Activated CD8-positive, alpha-beta T cell treated with anti-CD3 and anti-CD28 coated beads, Interleukin-2, amount 10 ng/mL, durations not matched to agents 7 days and 5 days (primary cell): ENCODE data around the gene RBPMS2. TPM values are rescaled to one million over a fixed set of nuclear protein-coding genes. Genes with fewer than 3 reads are reported as not detected.
"Not testable (repeated sequence)": the region's sequence is repeated elsewhere in the genome, so short reads cannot be mapped to it uniquely, and the experiment has no call there.

ENCODE experiments used
- ATAC-seq: fragments of 150-1000 bp; cut with Tn5 transposase; one replicate; pipeline ENCODE4 v1.10.0; 2021; ENCODE audit warnings: moderate library complexity
- CTCF ChIA-PET: fragments of 350-600 bp; sonication (Branson Sonifier 250); formaldehyde crosslinking; loops from one replicate; lab custom pipeline; 2021; ENCODE audit warnings: antibody characterized with exemption; lab: Charles Lee
- POLR2A ChIA-PET: fragments of 350-600 bp; sonication (Branson Sonifier 250); formaldehyde crosslinking; loops from one replicate; lab custom pipeline; 2021; ENCODE audit warnings: antibody characterized with exemption; lab: Charles Lee
- DNase-seq: peaks from one replicate; pipeline ENCODE4 v3.0.0-alpha.2; 2020
- H3K27ac Mint-ChIP-seq: one replicate; pipeline ENCODE4 v1.8.0; 2021; ENCODE audit warnings: mild to moderate bottlenecking, mixed read lengths
- H3K27me3 Mint-ChIP-seq: one replicate; pipeline ENCODE4 v1.8.0; 2021; ENCODE audit warnings: low read depth, mixed read lengths
- H3K36me3 Mint-ChIP-seq: one replicate; pipeline ENCODE4 v1.8.0; 2021; ENCODE audit warnings: low read depth, mixed read lengths
- H3K4me1 Mint-ChIP-seq: one replicate; pipeline ENCODE4 v1.8.0; 2021; ENCODE audit warnings: low read depth, mixed read lengths
- H3K4me3 Mint-ChIP-seq: one replicate; pipeline ENCODE4 v1.8.0; 2021; ENCODE audit warnings: mild to moderate bottlenecking, mixed read lengths
- H3K9me3 Mint-ChIP-seq: one replicate; pipeline ENCODE4 v1.8.0; 2022; ENCODE audit warnings: mixed read lengths; ENCODE audit not compliant: insufficient read depth
- total RNA-seq, 2 experiments: library from RNA; stranded (reverse); gene quantifications; one replicate each; pipeline ENCODE4 v1.2.3, GENCODE V29; 2021

RBPMS2 gene
- total RNA-seq, 2 experiments from 2014 or later = not detected

DNA sequence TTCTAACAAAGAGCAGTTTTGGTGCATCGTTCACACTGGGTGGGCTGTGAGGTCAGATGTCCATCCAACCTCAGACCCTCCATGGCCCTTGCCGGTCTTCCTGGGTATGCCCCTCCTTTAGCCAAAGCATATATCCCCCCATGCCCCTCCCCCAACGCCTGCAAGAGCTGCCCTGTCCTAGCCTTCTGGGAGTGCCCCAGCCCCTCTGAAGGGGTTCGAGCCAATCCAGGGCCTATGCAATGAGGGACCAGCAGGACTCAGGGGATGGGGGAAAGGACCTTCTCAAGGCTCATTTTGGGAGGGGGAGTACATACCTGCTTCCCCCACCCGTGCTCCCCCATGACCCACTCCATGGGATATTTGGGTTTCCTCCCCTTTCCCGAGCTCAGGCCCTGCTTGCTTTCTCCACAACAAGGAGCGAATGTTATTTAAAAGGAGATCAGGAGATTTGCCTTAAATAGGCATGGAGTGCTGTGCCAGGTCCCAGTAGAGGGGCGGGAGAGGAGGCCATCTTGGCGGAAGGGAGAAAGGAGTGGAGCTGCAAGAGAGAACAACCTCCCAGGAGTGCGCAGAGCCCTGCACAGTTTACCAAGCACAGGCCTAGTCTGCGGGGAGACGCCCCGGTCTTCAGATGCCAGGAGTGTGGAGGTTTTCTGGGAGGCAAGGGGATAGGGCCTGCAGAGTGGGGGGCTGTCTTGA is 31.8 kb upstream of the RBPMS2 start:
- CTCF ChIA-PET = interaction anchor here (1.5 kb wide), 1 partner anchor 28 kb away, joined by 3 read pairs; no protein-coding TSS in a partner anchor
- peaks cover 6% of the 10 kb centered on the region for H3K27me3 Mint-ChIP-seq
- no peaks in the 10 kb centered on the region for H3K36me3 Mint-ChIP-seq
- no peaks in the 10 kb centered on the region for H3K9me3 Mint-ChIP-seq
- DNase-seq (no peak), ATAC-seq (no peak)
- POLR2A ChIA-PET = interaction anchor here (0.6 kb wide), 1 partner anchor 70 kb away, joined by 3 read pairs; no protein-coding TSS in a partner anchor
- no peaks in the 10 kb centered on the region for H3K4me1 Mint-ChIP-seq
- no peak overlapping the region for H3K27ac Mint-ChIP-seq
- no peak overlapping the region for H3K4me3 Mint-ChIP-seq

DNA sequence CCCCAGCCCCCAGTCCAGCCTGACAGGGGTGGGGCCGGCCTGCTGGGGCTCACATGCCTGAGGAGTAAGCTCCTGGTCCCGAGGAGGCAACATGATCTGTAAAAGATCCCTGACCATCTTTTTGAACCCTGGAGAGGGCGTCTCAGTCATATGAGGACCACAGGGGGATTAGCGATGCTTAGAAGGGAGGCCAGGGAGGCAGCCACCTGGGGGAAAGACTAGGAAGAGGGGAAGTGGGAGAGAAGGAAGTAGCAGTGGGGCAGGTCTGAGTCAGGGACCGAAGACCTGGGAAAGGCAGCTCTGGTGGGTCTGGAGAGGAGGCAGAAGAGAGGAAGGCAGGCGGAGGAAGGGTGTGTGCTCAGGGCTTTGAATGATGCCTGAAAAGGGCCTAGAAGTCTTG is 31.1 kb upstream of the RBPMS2 start:
- peaks cover 6% of the 10 kb centered on the region for H3K27me3 Mint-ChIP-seq
- no peak for ATAC-seq
- no peak overlapping the region for H3K27ac Mint-ChIP-seq
- H3K9me3 Mint-ChIP-seq = no peaks in the 10 kb centered on the region
- DNase-seq = no peak
- H3K4me1 Mint-ChIP-seq = no peaks in the 10 kb centered on the region
- POLR2A ChIA-PET = no interaction called here
- no peaks in the 10 kb centered on the region for H3K36me3 Mint-ChIP-seq
- CTCF ChIA-PET = interaction anchor here (1.4 kb wide), 1 partner anchor 78 kb away, joined by 4 read pairs; no protein-coding TSS in a partner anchor
- no peak overlapping the region for H3K4me3 Mint-ChIP-seq

DNA sequence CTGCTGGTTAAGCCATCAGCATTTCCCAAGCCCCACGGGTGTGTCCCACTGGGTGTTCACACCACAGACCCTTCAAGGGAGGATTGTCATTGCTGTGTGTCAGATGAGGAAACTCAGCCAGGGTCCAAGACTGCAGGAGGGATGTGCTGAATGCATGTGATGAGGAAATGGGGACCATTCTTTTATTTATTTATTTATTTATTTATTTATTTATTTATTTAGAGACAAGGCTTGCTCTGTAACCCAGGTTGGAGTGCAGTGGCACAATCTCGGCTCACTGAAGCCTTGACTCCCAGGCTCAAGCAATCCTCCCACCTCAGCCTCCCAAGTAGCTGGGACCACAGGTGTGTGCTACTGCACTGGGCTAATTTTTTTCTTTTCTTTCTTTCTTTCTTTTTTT is 29.2 kb upstream of the RBPMS2 start:
- no peaks in the 10 kb centered on the region for H3K9me3 Mint-ChIP-seq
- H3K36me3 Mint-ChIP-seq = no peaks in the 10 kb centered on the region
- DNase-seq = no peak
- no peak overlapping the region for H3K4me3 Mint-ChIP-seq
- POLR2A ChIA-PET = no interaction called here
- no peak for ATAC-seq
- H3K27me3 Mint-ChIP-seq = peaks cover 4% of the 10 kb centered on the region
- H3K27ac Mint-ChIP-seq = no peak overlapping the region
- CTCF ChIA-PET = interaction anchor here (1.3 kb wide), 1 partner anchor 77 kb away, joined by 4 read pairs; no protein-coding TSS in a partner anchor
- H3K4me1 Mint-ChIP-seq = no peaks in the 10 kb centered on the region

DNA sequence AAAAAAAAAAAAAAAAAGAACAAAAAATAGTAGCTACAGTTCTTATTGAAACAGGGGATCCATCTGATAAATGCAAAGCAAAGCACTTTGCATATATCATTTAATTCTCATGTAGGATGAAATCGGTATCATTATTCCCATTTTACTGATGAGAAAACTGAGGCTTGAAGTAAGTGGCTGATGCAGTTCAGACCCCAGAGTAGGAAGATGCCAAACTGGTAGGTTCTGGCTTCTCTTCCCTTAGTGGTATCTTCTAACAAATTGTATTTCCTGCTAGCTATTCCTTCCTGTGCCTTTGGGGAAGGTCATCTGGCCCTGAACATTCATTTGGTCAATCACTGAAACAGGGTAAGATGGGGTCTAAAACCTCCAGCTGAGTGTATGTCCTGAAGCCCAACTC is 28.1 kb upstream of the RBPMS2 start:
- Mint-ChIP-seq H3K4me1 (no peaks in the 10 kb centered on the region), H3K27ac (no peak overlapping the region), H3K36me3 (no peaks in the 10 kb centered on the region), H3K9me3 (no peaks in the 10 kb centered on the region), H3K4me3 (no peak overlapping the region), H3K27me3 (no peaks in the 10 kb centered on the region)
- ChIA-PET CTCF (interaction anchor here (0.7 to 1.3 kb wide), 4 partner anchors 32 to 103 kb away, joined by 3 to 4 read pairs (median 4); no protein-coding TSS in a partner anchor), POLR2A (interaction anchor here (0.5 kb wide), 1 partner anchor 209 kb away, joined by 13 read pairs; no protein-coding TSS in a partner anchor)
- ATAC-seq (no peak), DNase-seq (no peak)

DNA sequence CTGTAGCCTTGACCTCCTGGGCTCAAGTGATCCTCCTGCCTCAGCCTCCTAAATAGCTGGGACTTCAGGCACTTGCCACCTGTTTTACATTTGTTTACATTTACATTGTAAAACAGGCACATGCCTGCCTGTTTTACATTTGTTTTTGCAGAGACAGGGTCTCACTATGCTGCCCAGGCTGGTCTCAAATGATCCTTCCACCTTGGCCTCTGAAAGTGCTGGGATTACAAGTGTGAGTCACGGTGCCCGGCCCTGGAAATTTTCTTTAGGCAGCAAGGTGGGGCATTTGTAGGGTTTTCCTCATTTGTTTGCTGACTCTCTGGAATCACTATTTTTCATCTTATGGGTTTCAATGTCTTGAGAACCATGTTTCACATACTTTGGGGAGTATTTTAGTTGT is 25.1 kb upstream of the RBPMS2 start:
- Mint-ChIP-seq H3K36me3 (no peaks in the 10 kb centered on the region), H3K27me3 (no peaks in the 10 kb centered on the region), H3K4me1 (no peaks in the 10 kb centered on the region), H3K4me3 (no peak overlapping the region), H3K9me3 (no peaks in the 10 kb centered on the region), H3K27ac (no peak overlapping the region)
- CTCF ChIA-PET = no interaction called here
- no peak for ATAC-seq
- POLR2A ChIA-PET = no interaction called here
- no peak for DNase-seq

DNA sequence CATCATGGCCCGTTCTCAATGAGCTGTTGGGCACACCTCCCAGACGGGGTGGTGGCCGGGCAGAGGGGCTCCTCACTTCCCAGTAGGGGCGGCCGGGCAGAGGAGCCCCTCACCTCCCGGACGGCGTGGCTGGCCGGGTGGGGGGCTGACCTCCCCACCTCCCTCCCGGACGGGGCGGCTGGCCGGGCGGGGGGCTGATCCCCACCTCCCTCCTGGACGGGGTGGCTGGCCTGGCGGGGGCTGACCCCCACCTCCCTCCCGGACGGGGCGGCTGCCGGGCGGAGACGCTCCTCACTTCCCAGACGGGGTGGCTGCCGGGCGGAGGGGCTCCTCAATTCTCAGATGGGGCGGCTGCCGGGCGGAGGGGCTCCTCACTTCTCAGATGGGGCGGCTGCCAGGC is 23.5 kb upstream of the RBPMS2 start:
- ATAC-seq, H3K27ac Mint-ChIP-seq, DNase-seq, POLR2A ChIA-PET, H3K9me3 Mint-ChIP-seq, H3K36me3 Mint-ChIP-seq, H3K4me1 Mint-ChIP-seq, H3K4me3 Mint-ChIP-seq, H3K27me3 Mint-ChIP-seq, CTCF ChIA-PET: not testable (repeated sequence)

DNA sequence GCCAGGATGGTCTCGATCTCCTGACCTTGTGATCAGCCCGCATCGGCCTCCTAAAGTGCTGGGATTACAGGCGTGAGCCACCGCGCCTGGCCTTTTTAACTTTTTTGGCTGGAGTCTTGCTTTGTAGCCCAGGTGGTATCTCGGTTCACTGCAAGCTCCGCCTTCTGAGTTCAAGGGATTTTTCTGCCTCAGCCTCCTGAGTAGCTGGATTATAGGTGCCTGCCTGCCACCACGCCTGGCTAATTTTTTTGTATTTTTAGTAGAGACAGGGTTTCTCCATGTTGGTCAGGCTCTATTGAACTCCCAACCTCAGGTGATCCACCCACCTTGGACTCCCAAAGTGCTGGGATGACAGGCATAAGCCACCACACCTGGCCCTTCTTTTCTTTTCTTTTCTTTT is 20.5 kb upstream of the RBPMS2 start:
- CTCF ChIA-PET = interaction anchor here (1.2 kb wide), 1 partner anchor 14 kb away, joined by 4 read pairs; no protein-coding TSS in a partner anchor
- H3K27me3 Mint-ChIP-seq, H3K9me3 Mint-ChIP-seq, H3K4me3 Mint-ChIP-seq, H3K27ac Mint-ChIP-seq, DNase-seq, H3K36me3 Mint-ChIP-seq, H3K4me1 Mint-ChIP-seq, ATAC-seq, POLR2A ChIA-PET: not testable (repeated sequence)

DNA sequence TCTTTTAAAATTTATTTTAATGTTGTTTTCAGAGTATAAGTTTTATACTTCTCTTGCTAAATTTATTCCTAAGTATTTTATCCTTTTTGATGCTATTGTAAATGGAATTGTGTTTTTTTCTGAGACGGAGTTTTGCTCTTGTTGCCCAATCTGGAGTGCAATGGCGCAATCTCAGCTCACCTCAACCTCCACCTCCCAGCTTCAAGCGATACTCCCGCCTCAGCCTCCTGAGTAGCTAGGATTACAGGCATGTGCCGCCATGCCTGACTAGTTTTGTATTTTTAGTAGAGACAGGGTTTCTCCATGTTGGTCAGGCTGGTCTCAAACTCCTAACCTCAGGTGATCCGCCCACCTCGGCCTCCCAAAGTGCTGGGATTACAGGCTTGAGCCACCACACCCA is 19.9 kb upstream of the RBPMS2 start:
- CTCF ChIA-PET = interaction anchor here (1.2 kb wide), 1 partner anchor 14 kb away, joined by 4 read pairs; no protein-coding TSS in a partner anchor

DNA sequence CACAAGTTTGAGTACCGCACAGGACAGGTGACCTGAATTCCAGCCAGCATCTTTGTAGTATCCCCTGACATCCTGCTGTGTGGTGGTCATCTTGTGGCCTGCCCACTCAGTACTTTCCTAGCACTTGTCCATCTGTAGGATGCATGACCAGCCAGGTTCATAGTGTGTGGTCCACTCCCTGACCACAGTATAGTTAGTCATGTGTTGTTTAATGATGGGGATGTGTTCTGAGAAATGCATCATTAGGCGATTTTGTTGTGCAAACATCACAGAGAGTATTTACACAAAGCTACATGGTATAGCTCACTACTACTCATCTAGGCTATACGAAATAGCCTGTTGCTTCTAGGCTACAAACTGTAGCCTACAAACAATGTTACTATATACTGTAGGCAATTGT is 16.9 kb upstream of the RBPMS2 start:
- POLR2A ChIA-PET = no interaction called here
- Mint-ChIP-seq H3K27ac (no peak overlapping the region), H3K27me3 (no peaks in the 10 kb centered on the region), H3K4me1 (no peaks in the 10 kb centered on the region), H3K4me3 (no peak overlapping the region), H3K36me3 (no peaks in the 10 kb centered on the region), H3K9me3 (no peaks in the 10 kb centered on the region)
- no peak for DNase-seq
- ATAC-seq = no peak
- CTCF ChIA-PET = interaction anchor here (2.2 kb wide), 1 partner anchor 12 kb away, joined by 5 read pairs; no protein-coding TSS in a partner anchor

More for the DNA sequence above, 19.9 kb upstream of the RBPMS2 start:
- DNase-seq, H3K4me1 Mint-ChIP-seq, POLR2A ChIA-PET, H3K36me3 Mint-ChIP-seq, ATAC-seq, H3K9me3 Mint-ChIP-seq, H3K27ac Mint-ChIP-seq, H3K4me3 Mint-ChIP-seq, H3K27me3 Mint-ChIP-seq: not testable (repeated sequence)

DNA sequence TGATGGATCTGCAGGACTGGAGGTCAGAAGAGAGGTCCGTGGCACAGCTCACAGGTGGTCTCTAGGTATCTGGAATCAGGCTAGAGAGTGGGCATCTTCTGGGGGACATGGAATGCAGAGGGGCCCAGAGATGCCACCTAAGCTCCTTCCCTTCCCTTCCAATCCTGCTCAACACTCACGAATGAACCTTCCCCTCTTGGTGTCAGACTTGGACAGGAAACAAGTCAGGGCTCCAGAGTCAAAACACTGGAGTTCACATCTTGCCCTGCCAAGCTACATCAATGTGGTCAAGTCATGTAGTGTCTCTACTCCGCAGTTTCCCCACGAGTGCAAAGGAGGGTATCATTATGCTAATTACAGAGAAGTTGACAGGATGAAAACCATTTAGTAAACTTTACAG is 16.0 kb upstream of the RBPMS2 start:
- H3K4me1 Mint-ChIP-seq = no peaks in the 10 kb centered on the region
- H3K4me3 Mint-ChIP-seq = no peak overlapping the region
- H3K9me3 Mint-ChIP-seq = no peaks in the 10 kb centered on the region
- no peak overlapping the region for H3K27ac Mint-ChIP-seq
- POLR2A ChIA-PET = no interaction called here
- no peaks in the 10 kb centered on the region for H3K36me3 Mint-ChIP-seq
- DNase-seq = no peak
- ATAC-seq = no peak
- no peaks in the 10 kb centered on the region for H3K27me3 Mint-ChIP-seq
- CTCF ChIA-PET = interaction anchor here (2.2 kb wide), 1 partner anchor 11 kb away, joined by 5 read pairs; no protein-coding TSS in a partner anchor

DNA sequence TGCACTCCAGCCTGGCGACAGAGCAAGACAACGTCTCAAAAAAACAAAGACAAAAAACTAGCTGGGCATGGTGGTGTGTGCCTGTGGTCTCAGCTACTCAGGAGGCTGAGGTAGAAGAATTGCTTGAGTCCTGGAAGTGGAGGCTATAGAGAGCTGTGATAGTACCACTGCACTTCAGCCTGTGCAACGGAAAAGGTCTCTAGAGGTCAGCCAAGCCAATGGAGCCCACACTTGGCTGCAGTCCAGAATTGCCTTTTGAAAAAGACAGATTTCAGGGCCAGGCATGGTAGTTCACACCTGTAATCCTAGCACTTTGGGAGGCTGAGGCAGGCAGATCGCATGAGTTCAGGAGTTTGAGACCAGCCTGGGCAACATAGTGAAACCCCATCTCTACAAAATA is 8.4 kb upstream of the RBPMS2 start:
- ATAC-seq (no peak), DNase-seq (no peak)
- no peaks in the 10 kb centered on the region for H3K9me3 Mint-ChIP-seq
- peaks cover 15% of the 10 kb centered on the region for H3K27me3 Mint-ChIP-seq
- H3K36me3 Mint-ChIP-seq = no peaks in the 10 kb centered on the region
- H3K4me3 Mint-ChIP-seq = no peak overlapping the region
- peaks cover 10% of the 10 kb centered on the region for H3K4me1 Mint-ChIP-seq
- ChIA-PET CTCF (interaction anchor here (1.2 to 4.2 kb wide), 2 partner anchors 26 to 123 kb away, joined by 4 to 19 read pairs; no protein-coding TSS in a partner anchor), POLR2A (no interaction called here)
- no peak overlapping the region for H3K27ac Mint-ChIP-seq

DNA sequence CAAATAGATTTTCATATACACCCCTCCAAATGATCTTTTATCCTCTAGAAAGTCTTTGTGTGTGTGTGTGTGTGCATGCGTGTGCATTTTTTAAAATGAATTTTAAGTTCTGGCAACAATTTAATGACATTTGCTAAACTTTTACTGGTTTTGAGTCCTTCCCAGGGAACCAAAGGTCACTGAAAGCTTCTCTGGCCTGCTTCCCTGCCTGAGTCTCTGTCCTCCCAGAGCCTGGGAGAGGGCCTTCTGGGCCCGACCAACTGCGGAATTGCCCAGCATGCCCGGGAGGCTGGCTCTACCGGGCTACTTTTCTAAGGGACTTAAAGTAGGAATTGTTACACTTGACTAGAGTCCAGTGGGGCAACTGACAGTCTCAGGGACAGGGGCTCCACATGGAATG is 7.4 kb upstream of the RBPMS2 start:
- ChIA-PET CTCF (interaction anchor here (1.6 to 4.2 kb wide), 2 partner anchors 27 to 55 kb away, joined by 4 to 19 read pairs; no protein-coding TSS in a partner anchor), POLR2A (no interaction called here)
- ATAC-seq (no peak), DNase-seq (no peak)
- no peak overlapping the region for H3K4me3 Mint-ChIP-seq
- H3K27me3 Mint-ChIP-seq = peaks cover 22% of the 10 kb centered on the region
- H3K9me3 Mint-ChIP-seq = no peaks in the 10 kb centered on the region
- no peaks in the 10 kb centered on the region for H3K36me3 Mint-ChIP-seq
- peaks cover 10% of the 10 kb centered on the region for H3K4me1 Mint-ChIP-seq
- no peak overlapping the region for H3K27ac Mint-ChIP-seq
